AG04449 (cell line): ENCODE results near the gene MEMO1.
"Not testable (repeated sequence)": the region's sequence is repeated elsewhere in the genome, so short reads cannot be mapped to it uniquely, and the experiment has no call there.

Experiments used
- CTCF ChIA-PET: fragments of 350-600 bp; formaldehyde crosslinking; extraction: SDS; loops from one replicate; lab custom pipeline; 2021; ENCODE audit warnings: antibody characterized with exemption; lab: Yijun Ruan, JAX
- POLR2A ChIA-PET: fragments of 400-600, 350-600 bp; formaldehyde crosslinking; extraction: SDS; loops from one replicate; lab custom pipeline; 2020; ENCODE audit warnings: antibody characterized with exemption, inconsistent platforms; lab: Yijun Ruan, JAX
- DNase-seq: peaks from one replicate; pipeline ENCODE4 v3.0.0-alpha.2; 2010; ENCODE audit warnings: low read depth, low spot score
- H3K4me3 ChIP-seq: 2 replicates; pipeline ENCODE4 v1.5.1; 2011; ENCODE audit warnings: low read depth, mild to moderate bottlenecking, control low read depth, low read length
- TF ChIP-seq, protein P1 (sequence below): IDR thresholded peaks from one replicate; pipeline ENCODE4 v1.5.1; 2011; ENCODE audit warnings: mild to moderate bottlenecking, moderate library complexity, low read length, control low read depth, inconsistent platforms; ENCODE audit not compliant: insufficient read depth; ENCODE audit errors: missing control alignments

MEMO1 gene

GRCh38 chr2:31863867-31864266 is 146.9 kb downstream of the MEMO1 start:
- DNase-seq: no peak
- ChIA-PET CTCF (interaction anchor here (2.0 kb wide), 1 partner anchor 18 kb away, joined by 4 read pairs; no protein-coding TSS in a partner anchor), POLR2A (no interaction called here)
- TF ChIP-seq, protein P1, sequence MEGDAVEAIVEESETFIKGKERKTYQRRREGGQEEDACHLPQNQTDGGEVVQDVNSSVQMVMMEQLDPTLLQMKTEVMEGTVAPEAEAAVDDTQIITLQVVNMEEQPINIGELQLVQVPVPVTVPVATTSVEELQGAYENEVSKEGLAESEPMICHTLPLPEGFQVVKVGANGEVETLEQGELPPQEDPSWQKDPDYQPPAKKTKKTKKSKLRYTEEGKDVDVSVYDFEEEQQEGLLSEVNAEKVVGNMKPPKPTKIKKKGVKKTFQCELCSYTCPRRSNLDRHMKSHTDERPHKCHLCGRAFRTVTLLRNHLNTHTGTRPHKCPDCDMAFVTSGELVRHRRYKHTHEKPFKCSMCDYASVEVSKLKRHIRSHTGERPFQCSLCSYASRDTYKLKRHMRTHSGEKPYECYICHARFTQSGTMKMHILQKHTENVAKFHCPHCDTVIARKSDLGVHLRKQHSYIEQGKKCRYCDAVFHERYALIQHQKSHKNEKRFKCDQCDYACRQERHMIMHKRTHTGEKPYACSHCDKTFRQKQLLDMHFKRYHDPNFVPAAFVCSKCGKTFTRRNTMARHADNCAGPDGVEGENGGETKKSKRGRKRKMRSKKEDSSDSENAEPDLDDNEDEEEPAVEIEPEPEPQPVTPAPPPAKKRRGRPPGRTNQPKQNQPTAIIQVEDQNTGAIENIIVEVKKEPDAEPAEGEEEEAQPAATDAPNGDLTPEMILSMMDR: no peak
- H3K4me3 ChIP-seq: no peak overlapping the region

DNA sequence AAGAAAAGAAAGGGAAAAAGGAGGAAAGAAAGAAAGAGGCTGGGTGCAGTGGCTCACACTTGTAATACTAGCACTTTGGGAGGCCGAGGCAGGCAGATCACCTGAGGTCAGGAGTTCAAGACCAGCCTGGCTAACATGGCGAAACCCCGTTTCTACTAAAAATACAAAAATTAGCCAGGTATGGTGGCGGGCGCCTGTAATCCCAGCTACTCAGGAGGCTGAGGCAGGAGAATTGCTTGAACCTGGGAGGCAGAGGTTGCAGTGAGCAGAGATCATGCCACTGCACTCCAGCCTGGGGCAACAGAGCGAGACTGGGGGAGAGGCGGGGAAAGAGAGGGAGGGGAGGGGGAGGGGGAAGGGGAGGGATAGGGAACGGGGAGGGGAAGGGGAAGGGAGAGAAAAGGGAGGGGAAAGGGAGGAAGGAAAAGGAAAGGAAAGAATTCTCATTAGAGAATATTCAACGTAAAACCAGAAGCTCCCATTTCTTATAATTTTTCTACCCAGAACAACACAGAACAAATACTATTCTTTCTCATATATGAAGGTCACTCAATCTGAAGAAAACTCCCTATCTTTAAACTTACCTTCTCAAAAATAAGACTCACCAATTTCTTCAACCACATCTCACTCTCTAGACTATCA is 147.7 kb downstream of the MEMO1 start:
- CTCF ChIA-PET: interaction anchor here (1.1 kb wide), 1 partner anchor 41 kb away, joined by 3 read pairs; no protein-coding TSS in a partner anchor
- DNase-seq, POLR2A ChIA-PET, H3K4me3 ChIP-seq: not testable (repeated sequence)

DNA sequence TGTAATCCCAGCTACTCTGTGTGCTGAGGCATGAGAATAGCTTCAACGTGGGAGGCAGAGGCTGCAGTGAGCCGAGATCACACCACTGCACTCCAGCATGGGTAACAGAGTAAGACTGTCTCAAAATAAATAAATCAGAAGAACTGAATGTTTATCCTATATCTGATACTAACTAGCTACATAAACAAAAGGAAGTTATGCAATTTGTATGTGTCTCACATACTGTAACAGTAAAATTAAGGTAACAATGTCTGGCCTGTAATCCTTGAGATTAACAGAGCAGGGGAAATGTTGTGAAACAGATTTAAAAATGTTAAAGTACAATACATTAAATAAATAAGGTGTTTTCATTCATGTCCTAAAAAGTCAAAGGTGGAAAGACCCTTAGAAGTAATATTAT is 150.8 kb downstream of the MEMO1 start:
- DNase-seq: no peak
- H3K4me3 ChIP-seq: no peak overlapping the region
- POLR2A ChIA-PET: no interaction called here
- TF ChIP-seq, protein P1: no peak
- CTCF ChIA-PET: no interaction called here

- POLR2A ChIA-PET: no interaction called here
- no peak overlapping the region for H3K4me3 ChIP-seq
- DNase-seq: no peak
- TF ChIP-seq, protein P1: no peak
- CTCF ChIA-PET: no interaction called here
Observed at GRCh38 chr2:31853521-31853920, 157.3 kb downstream of the MEMO1 start.

DNA sequence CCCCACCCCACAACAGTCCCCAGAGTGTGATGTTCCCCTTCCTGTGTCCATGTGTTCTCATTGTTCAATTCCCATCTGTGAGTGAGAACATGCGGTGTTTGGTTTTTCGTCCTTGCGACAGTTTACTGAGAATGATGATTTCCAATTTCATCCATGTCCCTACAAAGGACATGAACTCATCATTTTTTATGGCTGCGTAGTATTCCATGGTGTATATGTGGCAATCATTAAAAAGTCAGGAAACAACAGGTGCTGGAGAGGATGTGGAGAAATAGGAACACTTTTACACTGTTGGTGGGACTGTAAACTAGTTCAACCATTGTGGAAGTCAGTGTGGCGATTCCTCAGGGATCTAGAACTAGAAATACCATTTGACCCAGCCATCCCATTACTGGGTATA is 168.7 kb downstream of the MEMO1 start:
- DNase-seq, H3K4me3 ChIP-seq, CTCF ChIA-PET, POLR2A ChIA-PET: not testable (repeated sequence)

DNA sequence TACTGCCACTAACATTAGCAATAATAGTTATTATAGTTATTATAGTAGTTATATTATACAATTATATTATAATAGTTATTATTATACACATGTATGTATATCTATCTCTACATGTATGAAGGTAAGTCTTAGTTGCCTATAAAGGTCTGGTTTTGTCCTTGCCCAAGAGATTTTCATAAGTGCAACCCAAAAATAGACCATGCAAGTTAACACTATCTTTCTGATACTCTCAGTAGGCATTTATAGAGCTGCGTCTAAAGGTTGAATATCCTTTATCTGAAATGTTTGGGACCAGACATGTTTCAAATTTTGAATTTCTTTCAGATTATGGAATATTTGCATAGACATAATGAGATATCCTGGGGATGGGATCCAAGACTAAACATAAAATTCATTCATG is 175.4 kb downstream of the MEMO1 start:
- ChIA-PET POLR2A (no interaction called here), CTCF (no interaction called here)
- H3K4me3 ChIP-seq: no peak overlapping the region
- DNase-seq: no peak
- TF ChIP-seq, protein P1: no peak

GRCh38 chr2:31832363-31832762 is 178.4 kb downstream of the MEMO1 start:
- TF ChIP-seq, protein P1: no peak
- POLR2A ChIA-PET: no interaction called here
- H3K4me3 ChIP-seq: no peak overlapping the region
- CTCF ChIA-PET: no interaction called here
- DNase-seq: no peak
